Type B pancreatic cell (in vitro differentiated cells): ENCODE results near the gene GABARAPL1. TPM values are rescaled to one million over a fixed set of nuclear protein-coding genes. Genes with fewer than 3 reads are reported as not detected.

Experiments
- DNase-seq: peaks from one replicate; pipeline ENCODE4 v3.0.0; 2021; ENCODE audit warnings: mixed read lengths; ENCODE audit not compliant: unreplicated experiment; ENCODE audit errors: extremely low spot score
- H3K27ac Mint-ChIP-seq: 2 replicates; pipeline ENCODE4 v1.8.0; 2021; ENCODE audit warnings: mild to moderate bottlenecking, mixed read lengths
- H3K27me3 Mint-ChIP-seq: 2 replicates; pipeline ENCODE4 v1.8.0; 2021; ENCODE audit warnings: mixed read lengths
- H3K36me3 Mint-ChIP-seq: 2 replicates; pipeline ENCODE4 v1.8.0; 2021; ENCODE audit warnings: mixed read lengths
- H3K4me1 Mint-ChIP-seq: one replicate; pipeline ENCODE4 v1.8.0; 2021; ENCODE audit warnings: mixed read lengths; ENCODE audit not compliant: unreplicated experiment
- H3K4me3 Mint-ChIP-seq: 2 replicates; pipeline ENCODE4 v1.8.0; 2021; ENCODE audit warnings: mild to moderate bottlenecking, mixed read lengths
- H3K9me3 Mint-ChIP-seq: 2 replicates; pipeline ENCODE4 v1.8.0; 2021; ENCODE audit warnings: mixed read lengths
- CTCF ChIP-seq: fragments of 200-600 bp; sonication (generic); conservative IDR thresholded peaks from 2 replicates; pipeline ENCODE4 v1.5.0; 2021; ENCODE audit warnings: antibody characterized with exemption, mild to moderate bottlenecking
- long read RNA-seq: library from polyadenylated mRNA; unstranded; transcript quantifications from one replicate; pipeline ENCODE4 v2.0.0, GENCODE V29; 2020
- total RNA-seq: library from RNA; stranded (reverse); gene quantifications from 2 replicates; pipeline ENCODE4 v1.2.1, GENCODE V29; 2021; ENCODE audit warnings: low replicate concordance

GABARAPL1 gene
- total RNA-seq = 43.5 and 252 TPM in 2 replicates
- long read RNA-seq, transcript GABARAPL1-218 (4 exons, 2,294 nt) = minor isoform, 13 of 179 reads
- long read RNA-seq, transcript GABARAPL1-201 (4 exons, 1,957 nt) = major isoform, 132 of 179 reads
- long read RNA-seq, partial matches to known transcripts = 4 of 179 reads
- long read RNA-seq, other reads (novel, unspliced or antisense) = 28 of 179 reads

GRCh38 chr12:10212739-10213131 is at the start of gene GABARAPL1:
Gene GABARAPL1 (plus strand): TSS chr12:10212877. CDS start chr12:10213130, 253 bp downstream.
- TF ChIP-seq CTCF = no peak

GRCh38 chr12:10163084-10163483 is 49.6 kb upstream of the GABARAPL1 start:
- H3K4me3 Mint-ChIP-seq = no peak overlapping the region
- H3K9me3 Mint-ChIP-seq = no peaks in the 10 kb centered on the region
- no peak for DNase-seq
- H3K36me3 Mint-ChIP-seq = no peaks in the 10 kb centered on the region
- no peaks in the 10 kb centered on the region for H3K27me3 Mint-ChIP-seq
- no peak overlapping the region for H3K27ac Mint-ChIP-seq
- no peaks in the 10 kb centered on the region for H3K4me1 Mint-ChIP-seq
- TF ChIP-seq CTCF = no peak

More at GRCh38 chr12:10212739-10213131, at the start of gene GABARAPL1:
- peak; percentile 82 for DNase-seq
- H3K27ac Mint-ChIP-seq = peak within 1 kb of the TSS; percentile 100
- H3K27me3 Mint-ChIP-seq = peaks cover 7% of the 10 kb centered on the region
- H3K4me3 Mint-ChIP-seq = peak within 1 kb of the TSS; percentile 97
- H3K4me1 Mint-ChIP-seq = peaks cover 5% of the 10 kb centered on the region
- H3K9me3 Mint-ChIP-seq = no peaks in the 10 kb centered on the region
- peaks cover 14% of the 10 kb centered on the region for H3K36me3 Mint-ChIP-seq

GRCh38 chr12:10165421-10165820 is 47.3 kb upstream of the GABARAPL1 start:
- no peak for TF ChIP-seq CTCF
- H3K4me3 Mint-ChIP-seq = no peak overlapping the region
- no peaks in the 10 kb centered on the region for H3K27me3 Mint-ChIP-seq
- no peaks in the 10 kb centered on the region for H3K36me3 Mint-ChIP-seq
- H3K9me3 Mint-ChIP-seq = no peaks in the 10 kb centered on the region
- H3K4me1 Mint-ChIP-seq = no peaks in the 10 kb centered on the region
- no peak overlapping the region for H3K27ac Mint-ChIP-seq
- no peak for DNase-seq

GRCh38 chr12:10167599-10167998 is 45.1 kb upstream of the GABARAPL1 start:
- H3K4me1 Mint-ChIP-seq = no peaks in the 10 kb centered on the region
- H3K36me3 Mint-ChIP-seq = no peaks in the 10 kb centered on the region
- no peak overlapping the region for H3K27ac Mint-ChIP-seq
- H3K27me3 Mint-ChIP-seq = no peaks in the 10 kb centered on the region
- TF ChIP-seq CTCF = no peak
- no peak for DNase-seq
- H3K9me3 Mint-ChIP-seq = no peaks in the 10 kb centered on the region
- H3K4me3 Mint-ChIP-seq = no peak overlapping the region

GRCh38 chr12:10169104-10169503 is 43.6 kb upstream of the GABARAPL1 start:
- H3K9me3 Mint-ChIP-seq = no peaks in the 10 kb centered on the region
- no peaks in the 10 kb centered on the region for H3K27me3 Mint-ChIP-seq
- no peaks in the 10 kb centered on the region for H3K4me1 Mint-ChIP-seq
- no peak overlapping the region for H3K4me3 Mint-ChIP-seq
- H3K27ac Mint-ChIP-seq = no peak overlapping the region
- H3K36me3 Mint-ChIP-seq = no peaks in the 10 kb centered on the region
- no peak for TF ChIP-seq CTCF
- DNase-seq = no peak

GRCh38 chr12:10170216-10170615 is 42.5 kb upstream of the GABARAPL1 start:
- TF ChIP-seq CTCF = no peak
- no peaks in the 10 kb centered on the region for H3K4me1 Mint-ChIP-seq
- H3K27ac Mint-ChIP-seq = peak overlapping the region; percentile 62
- no peak for DNase-seq
- H3K27me3 Mint-ChIP-seq = no peaks in the 10 kb centered on the region
- no peak overlapping the region for H3K4me3 Mint-ChIP-seq
- H3K9me3 Mint-ChIP-seq = no peaks in the 10 kb centered on the region
- no peaks in the 10 kb centered on the region for H3K36me3 Mint-ChIP-seq
